ENCODE data around the gene IFNG.
"Not testable (repeated sequence)": the region's sequence is repeated elsewhere in the genome, so short reads cannot be mapped to it uniquely, and the experiment has no call there.

IFNG gene

GRCh38 chr12:68159681-68160304, at the start of gene IFNG:
IFNG (minus strand) TSS chr12:68159740; CDS start chr12:68159615, 125 bp downstream.
- no peak for DNase-seq

DNA sequence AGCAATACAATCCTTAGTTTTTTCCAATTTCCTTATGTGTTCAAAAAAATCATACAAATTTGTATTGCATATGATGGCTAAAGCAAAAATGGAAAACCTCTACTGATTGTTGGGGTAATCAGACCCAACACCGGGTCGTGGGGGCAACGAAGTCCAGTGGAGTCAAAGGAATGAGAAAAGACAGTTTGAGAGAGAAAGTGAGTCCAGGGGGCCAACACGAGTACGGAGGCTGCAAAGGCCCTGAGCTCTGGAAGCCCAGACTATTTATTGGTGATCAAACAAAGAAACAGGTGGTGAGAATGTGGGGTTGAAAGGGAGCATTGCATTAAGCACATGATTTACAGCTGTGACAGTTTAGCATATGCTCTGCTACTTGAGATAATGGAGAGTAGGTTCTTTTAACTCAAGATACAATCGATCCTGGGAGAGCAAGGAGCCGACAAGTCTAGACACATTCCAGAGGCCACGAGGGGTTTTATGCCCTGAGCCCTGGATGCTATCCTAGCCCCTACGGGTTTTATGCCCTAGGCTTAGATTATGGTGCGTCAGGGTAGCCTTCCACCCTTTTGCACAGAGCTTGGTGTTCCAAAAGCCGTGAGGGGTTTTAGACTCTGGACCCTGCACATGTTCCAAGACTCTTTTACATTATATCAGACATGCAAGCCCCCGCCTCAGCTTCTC, 49.6 kb upstream of the IFNG start:
- not testable (repeated sequence) for DNase-seq

DNA sequence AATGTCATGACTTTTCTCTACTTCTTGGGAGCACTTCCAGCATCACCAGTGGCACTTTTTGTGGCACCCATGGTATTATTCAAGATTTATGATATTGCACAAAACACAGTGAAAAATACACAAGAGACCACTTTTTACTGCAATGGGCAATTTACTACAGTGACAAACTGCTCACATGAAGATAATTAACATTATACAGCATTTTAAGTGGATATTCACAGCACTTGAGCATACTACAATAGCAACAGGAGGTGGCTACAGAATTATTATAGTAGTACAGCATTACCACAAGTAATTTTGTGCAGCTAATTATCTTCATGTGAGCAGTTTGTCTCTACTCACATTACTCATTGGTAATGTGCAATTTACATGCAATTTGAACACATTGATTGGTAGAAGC, 47.7 kb upstream of the IFNG start:
- DNase-seq, result peak; percentile 20

DNA sequence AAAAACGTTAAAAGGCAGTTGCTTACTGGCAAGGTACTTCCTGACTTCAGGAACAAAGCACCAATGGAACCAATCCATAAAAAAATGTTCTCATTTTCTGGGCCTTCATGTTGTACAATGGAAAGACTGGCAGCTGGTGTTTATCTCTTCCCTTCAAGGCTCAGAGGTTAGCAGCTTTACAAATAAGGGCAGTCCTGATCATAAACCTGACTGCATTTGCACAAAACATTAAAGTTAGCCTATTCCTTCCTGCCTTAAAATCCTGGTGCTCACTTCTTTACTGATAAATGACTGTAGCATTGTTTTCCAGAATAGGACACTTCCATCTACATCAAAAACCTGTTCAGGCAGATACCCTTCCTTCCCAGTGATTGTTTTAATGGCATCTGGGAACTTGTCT, 46.9 kb upstream of the IFNG start:
- peak; percentile 50 for DNase-seq

- DNase-seq, result no peak
Observed at GRCh38 chr12:68203460-68203875, 43.9 kb upstream of the IFNG start.

- DNase-seq, result no peak
Observed at GRCh38 chr12:68200854-68201253, 41.3 kb upstream of the IFNG start.

DNA sequence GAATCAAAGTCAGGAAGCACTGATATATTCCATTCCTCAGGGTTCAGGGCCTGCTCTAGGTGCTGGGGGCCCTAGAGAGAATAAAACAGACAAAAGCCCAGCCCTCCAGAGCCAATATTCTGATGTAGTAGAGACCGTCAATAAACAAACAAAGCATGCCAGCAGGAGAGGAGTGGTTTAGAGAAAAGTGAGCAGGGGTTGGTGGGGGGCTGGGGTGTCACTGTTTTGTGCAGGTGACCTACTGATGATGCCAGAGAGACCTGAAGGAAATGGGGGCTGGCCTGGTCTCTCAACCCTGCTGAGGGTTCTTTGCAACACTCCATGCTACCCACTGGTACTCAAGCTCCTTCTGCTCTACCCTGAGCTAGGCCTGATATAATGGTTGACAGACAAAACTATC, 39.6 kb upstream of the IFNG start:
- no peak for DNase-seq

DNA sequence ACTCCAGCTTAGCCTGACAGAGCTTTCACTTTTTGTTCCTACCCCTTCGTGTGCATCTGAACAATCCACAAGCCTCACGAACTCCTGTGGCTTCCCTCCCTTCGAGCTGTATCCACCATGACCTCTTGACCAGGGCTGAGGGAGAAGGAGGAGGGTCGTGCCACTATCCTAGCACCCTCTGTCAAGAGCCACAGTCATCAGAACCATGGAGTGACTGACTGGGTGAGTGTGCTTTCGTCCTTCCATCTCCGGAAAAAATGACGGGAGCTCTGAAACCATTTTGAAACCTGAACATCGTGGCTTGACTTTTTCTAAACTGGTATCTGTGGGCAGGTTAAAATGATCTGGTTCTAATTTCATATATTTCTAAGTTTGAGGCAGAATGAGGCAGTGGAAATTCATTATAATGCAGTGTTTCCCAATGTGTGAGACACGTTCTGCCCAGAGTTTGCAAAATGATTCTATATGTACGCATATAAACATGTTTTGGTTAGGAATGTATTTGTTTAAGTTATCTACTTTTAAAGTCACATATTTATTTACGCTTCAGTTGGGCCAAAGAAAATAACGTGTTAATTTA, 39.1 kb upstream of the IFNG start:
- DNase-seq, result no peak

- DNase-seq, result no peak
Observed at GRCh38 chr12:68190301-68190700, 30.8 kb upstream of the IFNG start.

GRCh38 chr12:68189821-68190242, 30.3 kb upstream of the IFNG start:
- no peak for DNase-seq

DNA sequence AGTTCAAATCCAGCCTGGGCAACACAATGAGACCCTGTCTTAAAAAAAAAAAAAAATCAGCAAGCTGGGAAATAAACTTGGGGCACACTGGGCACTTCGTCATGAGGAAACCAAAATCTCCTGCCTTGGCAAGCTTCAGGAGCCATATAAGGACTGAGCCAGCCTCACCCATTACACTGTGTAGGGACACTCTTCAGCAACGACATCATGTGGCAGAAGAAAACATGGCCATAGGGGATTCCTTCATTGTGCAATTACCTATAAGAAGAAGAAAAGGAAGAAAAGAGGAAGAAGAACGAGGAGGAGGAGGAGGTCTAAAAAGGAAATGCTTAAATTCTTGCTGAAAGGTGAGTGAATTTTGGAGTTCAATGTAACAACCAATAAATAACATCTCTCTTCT, 26.1 kb upstream of the IFNG start:
- DNase-seq, result no peak

GRCh38 chr12:68180792-68181744, 21.5 kb upstream of the IFNG start:
- peak; percentile 91 for DNase-seq

- no peak for DNase-seq
Observed at GRCh38 chr12:68178774-68179439, 19.4 kb upstream of the IFNG start.

- DNase-seq, result no peak
Observed at GRCh38 chr12:68178184-68178583, 18.6 kb upstream of the IFNG start.

DNA sequence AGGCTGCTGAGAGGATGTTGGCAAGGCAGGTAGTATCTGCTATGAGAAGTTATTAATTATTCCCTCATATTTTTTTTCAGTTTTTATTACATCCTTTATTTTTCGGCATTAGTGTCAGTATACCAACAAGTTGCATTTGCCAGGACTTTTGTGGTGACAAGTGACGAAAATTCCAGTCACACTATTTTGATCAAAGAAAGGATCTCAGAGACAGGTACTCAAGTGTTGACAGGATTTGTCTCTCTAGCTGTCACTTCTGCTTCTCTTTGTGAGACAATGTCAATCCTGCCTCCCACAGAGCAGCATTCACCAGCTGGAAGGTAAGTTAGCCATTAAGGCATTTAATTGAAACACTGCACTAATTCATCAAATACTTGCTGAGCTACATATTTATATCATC, 18.0 kb upstream of the IFNG start:
- DNase-seq, result no peak

DNA sequence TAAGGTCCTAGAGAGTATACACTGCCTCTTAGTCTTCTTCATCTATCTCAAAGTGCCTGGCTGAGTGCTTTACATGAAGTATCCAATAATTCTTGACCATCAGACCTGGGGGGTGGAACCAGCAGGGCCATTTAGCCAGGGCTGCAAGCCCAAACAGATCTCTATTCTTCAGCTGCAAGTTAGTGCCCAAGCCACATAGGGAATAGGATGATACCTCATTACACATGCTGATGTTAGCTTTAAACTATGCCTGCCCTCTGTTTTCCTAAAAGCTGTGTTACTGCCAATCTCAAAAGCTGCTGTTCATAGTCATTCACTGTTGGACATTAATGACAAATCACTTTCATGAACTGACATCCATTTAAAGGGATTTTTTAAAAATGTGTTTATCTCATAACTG, 16.7 kb upstream of the IFNG start:
- DNase-seq, result no peak

DNA sequence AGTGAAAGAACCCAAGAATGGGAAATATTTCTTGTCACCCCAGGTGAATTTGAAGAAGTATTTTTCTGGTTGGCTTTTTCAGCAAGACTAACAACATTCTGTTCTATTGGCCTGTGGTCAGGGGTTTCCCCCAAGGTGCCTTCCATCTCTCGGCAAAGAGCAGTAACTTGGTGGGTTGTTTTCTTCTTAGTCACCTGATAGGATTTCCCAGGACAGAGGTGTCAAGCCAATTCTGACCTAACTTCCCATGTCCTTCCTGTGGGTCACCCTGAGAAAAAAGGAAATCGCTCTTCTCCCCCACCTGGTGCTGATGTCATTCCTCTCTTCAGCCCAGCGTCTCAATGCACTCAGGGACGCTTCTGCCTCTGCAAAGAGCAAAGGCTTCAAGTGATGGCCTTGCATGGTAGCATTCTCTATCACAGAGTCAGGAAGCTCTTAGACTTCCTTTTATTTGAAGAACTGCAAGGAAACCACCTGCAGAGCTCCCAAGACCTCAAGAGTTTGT, 16.1 kb upstream of the IFNG start:
- no peak for DNase-seq

DNA sequence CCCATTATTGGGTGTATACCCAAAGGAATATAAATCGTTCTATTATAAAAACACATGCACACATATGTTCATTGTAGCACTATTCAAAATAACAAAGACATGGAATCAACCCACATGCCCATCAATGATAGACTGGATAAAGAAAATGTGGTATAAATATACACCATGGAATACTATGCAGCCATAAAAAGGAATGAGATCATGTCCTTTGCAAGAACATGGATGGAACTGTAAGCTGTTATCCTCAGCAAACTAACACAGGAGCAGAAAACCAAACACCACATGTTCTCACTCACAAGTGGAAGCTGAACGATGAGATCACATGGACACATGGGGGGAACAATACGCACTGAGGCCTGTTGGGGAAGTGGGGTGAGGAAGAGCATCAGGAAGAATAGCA, 15.2 kb upstream of the IFNG start:
- DNase-seq, result not testable (repeated sequence)

- no peak for DNase-seq
Observed at GRCh38 chr12:68173792-68174191, 14.3 kb upstream of the IFNG start.

GRCh38 chr12:68170726-68171125, 11.2 kb upstream of the IFNG start:
- no peak for DNase-seq

- DNase-seq, result no peak
Observed at GRCh38 chr12:68169213-68169889, 9.8 kb upstream of the IFNG start.

GRCh38 chr12:68166317-68166831, 6.8 kb upstream of the IFNG start:
- DNase-seq, result no peak
